ENCODE data around the gene STAT4.

The STAT4 gene

DNA sequence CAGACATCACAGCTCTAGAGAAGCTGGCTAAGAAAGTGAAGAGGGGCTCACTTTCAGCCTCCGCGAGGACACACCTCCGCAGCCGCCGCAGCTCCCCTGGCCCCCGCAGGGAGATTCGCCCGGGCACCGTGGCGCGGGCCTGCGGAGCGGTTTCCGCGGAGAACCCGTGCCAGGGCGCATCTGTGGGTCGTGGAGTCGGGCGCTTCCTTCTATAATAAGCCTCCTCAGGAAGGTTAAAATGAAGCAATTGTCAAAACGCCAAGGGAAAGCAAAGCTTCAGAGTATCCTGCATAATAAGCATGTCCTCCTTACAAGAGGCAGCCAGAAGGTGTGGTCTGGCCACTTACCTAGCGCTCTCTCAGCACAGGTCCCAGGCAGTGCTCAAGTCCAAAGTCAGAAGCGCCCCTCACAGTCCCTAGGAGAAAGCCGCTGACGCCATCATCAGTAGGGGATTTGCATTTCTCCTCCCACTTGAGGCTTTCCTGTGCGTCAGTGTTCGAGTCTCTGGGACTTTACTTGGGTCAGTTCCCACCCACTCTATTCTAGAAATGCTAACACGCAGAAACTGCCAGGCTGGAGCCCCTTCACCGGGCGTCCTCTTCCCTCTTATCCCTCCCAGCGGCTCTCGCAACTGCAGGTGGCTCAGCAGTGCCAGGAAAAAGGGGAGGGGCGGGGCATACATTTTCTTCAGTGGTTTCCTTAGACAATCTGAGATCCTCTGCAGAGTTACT lies at the start of gene STAT4:
STAT4 (minus strand) TSS at position 395 of the 731 bp plus-strand sequence. CDS start 2,791 bp downstream, outside the sequence.
- DNase-seq, result peak in 1 of 2 experiments; percentile 54

DNA sequence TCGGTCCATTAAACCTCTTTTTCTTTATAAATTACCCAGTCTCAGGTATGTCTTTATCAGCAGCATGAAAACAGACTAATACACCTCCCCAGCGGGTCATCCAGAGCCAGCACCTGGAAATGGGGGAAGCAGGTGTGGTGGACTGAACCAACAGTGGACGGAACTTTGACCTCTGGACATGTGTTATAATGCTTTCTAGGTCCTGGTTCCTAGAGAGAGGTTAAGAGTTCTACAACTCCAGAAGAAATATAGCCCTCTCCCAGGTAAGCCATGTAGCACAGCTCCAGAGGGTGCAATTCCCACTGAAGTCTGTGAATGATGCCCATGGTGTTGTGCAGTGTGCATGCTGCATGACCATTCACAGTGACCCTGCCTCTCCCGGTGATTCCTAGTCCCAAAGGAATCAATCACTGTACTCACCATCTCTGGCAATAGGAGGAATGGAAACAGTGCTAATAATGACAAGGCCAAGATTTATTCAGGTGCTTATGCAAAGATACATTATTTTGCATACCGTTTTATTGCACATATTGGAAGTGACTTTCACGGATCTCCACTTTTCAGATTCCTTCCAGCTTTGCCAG lies 49.2 kb upstream of the STAT4 start:
- no peak for DNase-seq

GRCh38 chr2:191198271-191198670 lies 47.5 kb upstream of the STAT4 start:
- no peak for DNase-seq

DNA sequence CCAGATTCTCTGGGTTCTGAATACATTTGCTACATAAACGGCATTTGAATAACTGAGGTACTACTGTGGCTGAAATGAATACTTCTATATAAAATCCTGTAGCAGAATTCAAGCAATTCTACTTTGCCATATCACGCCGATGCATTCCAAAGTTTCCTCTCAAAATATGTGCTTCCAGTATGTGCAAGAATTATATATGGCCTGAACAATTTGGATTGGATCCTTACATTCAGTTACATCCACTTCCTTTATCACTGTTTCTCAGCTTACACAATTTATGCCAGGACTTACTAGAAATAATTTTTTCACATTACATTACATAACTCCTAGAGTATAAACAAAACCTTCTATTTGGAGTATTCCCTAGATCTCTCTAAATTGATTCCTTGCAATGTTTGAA lies 46.3 kb upstream of the STAT4 start:
- no peak for DNase-seq

DNA sequence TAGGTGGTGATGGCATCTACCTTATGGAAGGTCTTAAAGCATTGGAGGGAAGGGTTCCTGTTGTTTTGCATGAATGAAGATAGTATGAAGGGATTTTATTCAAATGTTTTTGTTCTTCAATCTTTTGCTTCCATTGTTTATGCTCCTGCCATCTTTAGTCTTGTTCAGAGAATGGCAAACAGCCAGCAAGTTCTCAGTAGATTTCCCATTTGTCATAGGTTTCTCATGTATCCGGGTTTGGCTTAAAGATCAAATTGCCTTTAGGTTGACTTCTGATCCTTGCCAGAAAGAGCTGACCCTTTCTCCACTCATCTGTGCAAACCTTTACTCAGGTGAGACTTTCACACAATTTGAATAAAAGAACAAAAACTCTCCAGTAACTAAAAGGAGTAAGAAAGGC lies 44.2 kb upstream of the STAT4 start:
- no peak for DNase-seq

DNA sequence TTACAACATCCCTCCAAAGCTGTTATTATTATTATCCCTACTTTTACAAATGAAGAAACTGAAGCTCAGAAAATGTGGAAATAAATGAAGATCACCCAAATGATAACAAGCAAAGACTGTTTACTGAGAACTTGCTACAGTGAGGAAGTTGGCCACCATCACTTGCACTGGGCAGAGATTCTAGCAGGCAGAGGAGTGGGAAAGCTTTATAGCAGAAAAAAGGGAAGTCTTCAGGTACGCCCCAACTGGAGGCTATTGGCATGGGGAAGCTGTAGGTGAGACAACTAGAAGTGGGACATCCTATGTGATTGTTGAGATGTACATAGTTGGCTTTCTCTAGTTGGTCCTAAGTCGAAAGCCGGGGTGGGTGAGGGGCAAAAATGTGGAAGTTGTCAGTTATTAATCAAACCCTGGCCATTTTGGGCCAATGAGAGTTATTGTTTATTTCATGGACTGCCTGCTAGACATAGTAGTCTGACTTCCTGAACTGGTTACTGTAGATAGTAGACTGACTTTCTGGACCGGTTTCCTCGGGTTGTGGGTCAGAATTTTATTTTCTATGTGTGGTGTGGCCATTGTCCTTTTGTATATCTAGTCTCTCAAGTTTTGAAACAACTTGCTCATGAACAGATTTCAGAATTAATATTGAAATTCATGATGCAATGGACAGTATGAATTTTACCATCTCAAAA lies 40.2 kb upstream of the STAT4 start:
- DNase-seq, result no peak

- DNase-seq, result peak in 1 of 2 experiments; percentile 6
Observed at GRCh38 chr2:191190435-191190834, 39.6 kb upstream of the STAT4 start.

GRCh38 chr2:191189112-191189635 lies 38.4 kb upstream of the STAT4 start:
- no peak for DNase-seq

GRCh38 chr2:191188550-191189093 lies 37.8 kb upstream of the STAT4 start:
- DNase-seq, result peak; percentile 63 to 84

DNA sequence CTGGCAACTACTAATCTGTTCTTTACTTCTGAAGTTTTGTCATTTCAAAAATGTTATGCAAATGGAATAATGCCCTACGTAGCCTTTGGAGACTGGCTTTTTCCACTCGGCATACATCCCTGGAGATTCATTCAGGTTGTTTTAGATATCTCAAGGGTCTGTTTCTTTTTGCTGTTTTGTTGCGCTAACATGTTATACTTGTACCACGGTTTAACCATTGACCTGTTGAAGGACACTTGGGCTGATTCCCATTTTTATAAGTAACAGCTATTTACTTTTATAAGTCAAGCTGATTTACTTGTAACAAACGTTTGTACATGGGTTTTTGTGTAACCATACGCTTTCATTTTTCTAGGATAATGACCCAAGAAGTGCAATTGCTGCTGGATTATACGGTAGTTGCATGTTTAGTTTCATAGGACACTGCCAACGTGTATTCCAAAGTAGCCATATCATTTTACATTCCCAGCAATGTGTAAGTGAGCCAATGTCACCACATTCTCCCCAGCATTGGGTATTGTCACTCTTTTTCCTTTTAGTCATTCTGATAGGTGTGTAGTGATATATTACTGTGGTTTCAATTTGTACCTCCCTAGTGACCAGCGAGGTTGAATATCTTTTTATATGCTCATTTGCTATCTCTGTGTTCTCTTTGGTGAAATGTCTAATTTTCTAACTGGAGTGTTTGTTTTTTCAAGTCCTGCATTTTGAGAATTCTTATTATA lies 36.5 kb upstream of the STAT4 start:
- DNase-seq, result no peak

DNA sequence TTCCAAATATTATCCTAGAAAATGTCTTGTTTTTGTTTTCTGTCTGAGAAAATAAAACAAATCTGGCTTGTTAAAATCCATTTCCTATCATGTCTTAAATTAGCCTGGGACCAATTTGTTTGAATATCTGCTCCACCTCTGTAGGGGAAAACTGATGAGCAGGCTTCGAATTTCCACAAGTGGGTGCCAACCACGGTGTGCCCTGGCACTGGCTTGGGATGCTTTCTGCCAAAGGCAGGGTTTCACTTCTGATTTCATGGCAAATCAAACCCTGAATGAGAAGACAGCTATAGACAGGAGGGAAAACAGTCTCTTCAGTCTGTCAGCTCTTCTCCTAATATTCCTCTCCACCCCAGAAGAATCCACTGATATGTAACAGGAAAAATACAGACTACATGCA lies 33.7 kb upstream of the STAT4 start:
- no peak for DNase-seq

DNA sequence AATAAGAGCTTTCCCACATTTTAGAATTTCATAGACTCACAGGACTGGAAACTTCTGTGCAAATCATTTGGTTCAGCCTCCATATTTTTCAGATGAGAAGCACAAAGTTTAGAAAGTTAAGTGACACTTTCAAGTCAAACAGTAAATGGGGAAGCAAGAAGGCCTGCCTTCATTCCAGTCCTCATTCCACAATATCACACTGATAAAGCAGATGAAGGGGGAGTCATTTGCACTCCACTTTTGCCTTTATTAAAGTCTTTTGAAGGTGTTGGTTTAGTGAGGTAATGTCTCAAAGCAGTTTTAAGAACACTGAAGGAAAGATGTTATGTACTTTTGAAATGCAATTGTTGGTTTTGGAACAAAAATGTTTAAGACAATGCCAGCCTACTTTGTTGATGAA lies 32.7 kb upstream of the STAT4 start:
- DNase-seq, result no peak

GRCh38 chr2:191183081-191183480 lies 32.3 kb upstream of the STAT4 start:
- DNase-seq, result no peak

DNA sequence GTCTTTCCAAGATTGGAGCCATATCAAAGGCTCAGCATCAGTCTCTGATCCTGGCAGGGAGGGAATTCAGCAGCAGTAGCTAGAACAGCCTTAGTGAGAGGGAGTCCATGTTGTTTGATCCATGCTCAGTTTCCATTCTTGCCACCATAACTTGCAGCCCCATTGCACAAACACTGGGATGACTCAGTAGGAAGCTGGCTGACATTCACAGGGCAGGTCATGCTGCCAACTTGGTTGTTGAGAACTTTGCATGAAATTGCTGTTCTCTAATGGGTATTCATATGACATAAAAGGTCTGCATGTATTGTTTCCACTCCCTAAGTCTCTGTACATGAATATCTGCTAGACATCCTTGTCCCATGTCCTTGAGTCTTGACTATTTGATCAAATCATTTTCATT lies 29.9 kb upstream of the STAT4 start:
- no peak for DNase-seq

GRCh38 chr2:191180276-191180675 lies 29.5 kb upstream of the STAT4 start:
- no peak for DNase-seq

DNA sequence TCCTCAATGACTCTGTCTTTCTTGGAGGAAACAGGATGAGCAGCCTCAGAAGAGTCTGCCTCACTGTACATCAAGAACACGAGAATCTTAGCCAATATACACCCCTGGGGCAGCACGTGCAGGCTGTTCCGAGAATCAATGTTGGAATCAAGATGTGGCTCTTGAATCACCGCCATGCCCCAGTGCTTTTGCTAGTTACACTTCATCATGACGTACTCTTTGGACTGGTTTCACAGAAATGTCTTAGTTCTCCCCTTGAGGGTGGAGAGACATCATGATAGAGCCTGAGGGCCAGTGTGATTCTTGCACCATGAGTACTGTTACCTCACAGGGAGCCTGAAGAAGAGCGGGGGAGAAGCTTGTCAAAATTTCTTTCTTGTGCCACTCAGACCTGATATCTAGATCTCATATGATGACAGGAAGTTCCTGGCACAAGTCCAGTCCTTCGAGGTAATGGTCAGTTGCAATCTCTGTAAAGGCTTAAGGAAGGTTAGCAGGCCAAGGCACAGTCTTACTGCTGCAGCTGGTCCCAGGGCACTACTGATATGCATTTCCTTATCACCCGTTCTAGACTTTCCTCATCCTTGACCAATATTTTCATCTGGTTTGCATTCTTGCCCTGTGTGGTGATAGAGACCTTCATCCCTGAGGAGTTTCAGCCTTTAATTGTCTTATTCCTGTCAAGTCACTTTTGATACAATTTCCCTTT lies 28.2 kb upstream of the STAT4 start:
- DNase-seq, result no peak

DNA sequence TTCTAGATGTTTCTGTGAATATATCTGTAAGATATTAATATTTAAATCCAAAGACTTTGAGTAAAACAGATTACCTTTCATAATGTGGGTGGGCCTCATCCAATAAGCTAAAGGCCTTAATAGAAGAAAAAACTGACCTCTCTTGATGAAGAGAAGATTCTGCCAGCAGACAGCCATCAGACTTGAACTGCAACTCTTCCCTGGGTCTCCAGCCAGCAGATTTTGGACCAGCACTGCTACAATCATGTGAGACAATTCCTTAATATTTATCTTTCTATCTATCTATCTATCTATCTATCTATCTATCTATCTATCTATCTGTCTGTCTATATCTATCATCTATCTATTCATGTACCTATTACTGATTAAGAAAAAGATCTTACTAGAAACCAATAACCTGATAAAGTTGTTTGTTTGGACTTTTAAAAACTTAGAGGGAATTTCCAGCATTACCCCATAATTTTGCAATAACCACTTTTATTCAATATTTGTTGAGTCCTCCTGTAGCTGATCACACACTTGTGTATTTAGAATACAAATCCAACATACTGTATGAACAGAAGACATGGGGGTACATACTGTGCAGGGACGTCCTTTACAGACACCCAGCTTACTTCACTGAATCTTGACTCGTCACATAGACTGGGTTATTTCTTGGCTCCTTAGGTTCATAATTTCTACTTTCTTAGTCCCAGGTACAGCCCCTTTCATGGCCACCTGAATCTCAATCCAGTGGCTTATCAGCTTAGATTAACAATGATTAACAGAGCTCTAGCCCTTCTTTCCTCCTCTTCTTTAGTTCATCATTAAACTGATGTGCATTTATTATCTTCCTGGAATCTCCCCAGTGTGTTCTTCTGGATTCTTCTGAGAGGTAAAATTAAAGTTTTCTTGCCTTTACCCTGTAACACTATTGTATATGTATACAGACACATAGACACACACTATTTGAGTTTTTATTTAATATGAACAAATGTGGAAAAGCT lies 27.2 kb upstream of the STAT4 start:
- DNase-seq, result no peak

GRCh38 chr2:191176801-191177438 lies 26.1 kb upstream of the STAT4 start:
- no peak for DNase-seq

DNA sequence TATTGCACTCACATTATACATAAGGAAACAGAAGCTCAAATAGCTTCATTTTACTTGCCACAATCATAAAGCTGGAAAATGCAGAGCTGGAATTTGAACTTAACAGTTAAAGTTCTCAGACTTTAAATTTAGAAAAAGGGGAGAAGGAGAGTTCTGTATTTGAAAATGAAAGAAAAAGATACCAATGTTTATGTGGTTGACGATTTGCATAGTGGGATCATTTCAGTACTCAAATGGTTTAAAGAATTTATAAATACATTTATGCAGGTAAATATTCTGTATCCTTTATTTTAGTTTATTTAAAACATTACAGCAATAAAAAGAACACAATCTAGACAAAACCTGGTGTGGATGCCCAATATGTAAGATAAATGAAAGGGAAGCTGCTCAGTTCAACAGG lies 25.5 kb upstream of the STAT4 start:
- no peak for DNase-seq

GRCh38 chr2:191174442-191174841 lies 23.6 kb upstream of the STAT4 start:
- DNase-seq, result no peak

Measured in NCI-H524 (cell line).